IPS-18c (cell line): ENCODE results near the gene LRRC75A.
"Not testable (repeated sequence)": the region's sequence is repeated elsewhere in the genome, so short reads cannot be mapped to it uniquely, and the experiment has no call there.

ENCODE experiments used
- H3K4me3 ChIP-seq: 2 replicates; pipeline ENCODE4 v1.7.0; 2013; ENCODE audit warnings: low read depth, mild to moderate bottlenecking, low read length, moderate library complexity; ENCODE audit not compliant: insufficient read depth
- H3K9me3 ChIP-seq: one replicate; pipeline ENCODE4 v1.6.1; 2013; ENCODE audit warnings: mild to moderate bottlenecking, low read length, moderate library complexity; ENCODE audit not compliant: control insufficient read depth, insufficient read depth

The LRRC75A gene

GRCh38 chr17:16406742-16407674 lies 85.0 kb downstream of the LRRC75A start:
- H3K9me3 ChIP-seq = no peaks in the 10 kb centered on the region

GRCh38 chr17:16403847-16404246 lies 88.1 kb downstream of the LRRC75A start:
- not testable (repeated sequence) for H3K4me3 ChIP-seq, H3K9me3 ChIP-seq

More at GRCh38 chr17:16406742-16407674, 85.0 kb downstream of the LRRC75A start:
- H3K4me3 ChIP-seq = peak overlapping the region; percentile 67

GRCh38 chr17:16398270-16399267 lies 93.4 kb downstream of the LRRC75A start:
- H3K4me3 ChIP-seq = no peak overlapping the region
- H3K9me3 ChIP-seq = no peaks in the 10 kb centered on the region

GRCh38 chr17:16396693-16397092 lies 95.3 kb downstream of the LRRC75A start:
- not testable (repeated sequence) for H3K9me3 ChIP-seq, H3K4me3 ChIP-seq

- not testable (repeated sequence) for H3K4me3 ChIP-seq, H3K9me3 ChIP-seq
Measured at GRCh38 chr17:16395887-16396286, 96.1 kb downstream of the LRRC75A start.

GRCh38 chr17:16392491-16392890 lies 99.5 kb downstream of the LRRC75A start:
- not testable (repeated sequence) for H3K9me3 ChIP-seq, H3K4me3 ChIP-seq
